Neural progenitor cell (in vitro differentiated cells): ENCODE data around the gene NEDD4. TPM values are rescaled to one million over a fixed set of nuclear protein-coding genes. Genes with fewer than 3 reads are reported as not detected.

Source experiments
- DNase-seq: peaks from one replicate; pipeline ENCODE4 v3.0.0-alpha.2; 2016; ENCODE audit warnings: low spot score
- H2AFZ ChIP-seq: fragments of 200-600 bp; sonication (generic); replicated peaks from 2 replicates; pipeline ENCODE4 v1.6.1; 2016; ENCODE audit warnings: antibody characterized with exemption
- H3F3A ChIP-seq: fragments of 200-600 bp; sonication (generic); 2 replicates; pipeline ENCODE4 v1.6.1; 2016; ENCODE audit warnings: antibody characterized with exemption, low read depth
- H3K27ac ChIP-seq: fragments of 200-600 bp; sonication (generic); 2 replicates; pipeline ENCODE4 v1.5.1; 2016; ENCODE audit warnings: mild to moderate bottlenecking
- H3K27me3 ChIP-seq: fragments of 200-600 bp; sonication (generic); 2 replicates; pipeline ENCODE4 v1.6.1; 2016; ENCODE audit warnings: mild to moderate bottlenecking, moderate library complexity
- H3K36me3 ChIP-seq: fragments of 200-600 bp; sonication (generic); 2 replicates; pipeline ENCODE4 v1.5.1; 2016
- H3K4me1 ChIP-seq: fragments of 200-600 bp; sonication (generic); 2 replicates; pipeline ENCODE4 v1.6.1; 2016; ENCODE audit warnings: mixed run types
- H3K4me2 ChIP-seq: fragments of 200-600 bp; sonication (generic); 2 replicates; pipeline ENCODE4 v1.6.1; 2016
- H3K4me3 ChIP-seq: fragments of 200-600 bp; sonication (generic); 2 replicates; pipeline ENCODE4 v1.5.1; 2016
- H3K79me2 ChIP-seq: fragments of 200-600 bp; sonication (generic); 2 replicates; pipeline ENCODE4 v1.6.1; 2016; ENCODE audit warnings: low read depth
- H3K9ac ChIP-seq: fragments of 200-600 bp; sonication (generic); 2 replicates; pipeline ENCODE4 v1.6.1; 2016
- H3K9me3 ChIP-seq: fragments of 200-600 bp; sonication (generic); 2 replicates; pipeline ENCODE4 v1.5.1; 2016; ENCODE audit warnings: low read depth
- H4K20me1 ChIP-seq: fragments of 200-600 bp; sonication (generic); 2 replicates; pipeline ENCODE4 v1.6.1; 2016; ENCODE audit warnings: low read depth
- H3K27ac Mint-ChIP-seq: 3 replicates; pipeline ENCODE4 v1.8.0; 2021; ENCODE audit warnings: mixed read lengths
- H3K27me3 Mint-ChIP-seq: 2 replicates; pipeline ENCODE4 v1.8.0; 2022; ENCODE audit warnings: low read depth, mild to moderate bottlenecking, inconsistent platforms, moderate library complexity, mixed read lengths; ENCODE audit not compliant: insufficient read depth
- H3K36me3 Mint-ChIP-seq: 3 replicates; pipeline ENCODE4 v1.8.0; 2021; ENCODE audit warnings: mixed read lengths
- H3K4me1 Mint-ChIP-seq: 3 replicates; pipeline ENCODE4 v1.8.0; 2021; ENCODE audit warnings: mixed read lengths
- H3K4me3 Mint-ChIP-seq: 3 replicates; pipeline ENCODE4 v1.8.0; 2021; ENCODE audit warnings: mild to moderate bottlenecking, moderate library complexity, mixed read lengths
- H3K9me3 Mint-ChIP-seq: 3 replicates; pipeline ENCODE4 v1.8.0; 2020; ENCODE audit warnings: mixed read lengths
- CTCF ChIP-seq: fragments of 200-600 bp; sonication (generic); IDR thresholded peaks from 2 replicates; pipeline ENCODE4 v1.5.1; 2017; ENCODE audit warnings: antibody characterized with exemption, mild to moderate bottlenecking
- EZH2 ChIP-seq: fragments of 200-600 bp; sonication (generic); IDR thresholded peaks from 2 replicates; pipeline ENCODE4 v1.6.1; 2017; ENCODE audit warnings: antibody characterized with exemption, mild to moderate bottlenecking, moderate library complexity
- EZH2phosphoT487 ChIP-seq: fragments of 200-600 bp; sonication (generic); IDR thresholded peaks from 2 replicates; pipeline ENCODE4 v1.6.1; 2017; ENCODE audit warnings: antibody characterized with exemption
- total RNA-seq: library from RNA; depleted of rRNA; stranded (reverse); fragments of >200 nt; gene quantifications from 2 replicates; pipeline ENCODE4 v1.2.3, GENCODE V29; 2015; ENCODE audit warnings: low replicate concordance

The NEDD4 gene
- total RNA-seq, 1 donor from 2014 or later: 36.7 TPM

- Mint-ChIP-seq H3K36me3 (no peaks in the 10 kb centered on the region), H3K4me1 (peaks cover 30% of the 10 kb centered on the region), H3K4me3 (peak overlapping the region; percentile 16), H3K9me3 (no peaks in the 10 kb centered on the region), H3K27me3 (peaks cover 6% of the 10 kb centered on the region), H3K27ac (peak overlapping the region; percentile 74)
- Histone ChIP-seq H2AFZ (no peak overlapping the region), H4K20me1 (no peaks in the 10 kb centered on the region), H3K27ac (peak overlapping the region; percentile 32), H3K9ac (no peak overlapping the region), H3K27me3 (no peaks in the 10 kb centered on the region), H3K9me3 (no peaks in the 10 kb centered on the region), H3F3A (peaks cover 14% of the 10 kb centered on the region), H3K4me3 (no peak overlapping the region), H3K79me2 (no peaks in the 10 kb centered on the region), H3K4me2 (peak overlapping the region; percentile 27), H3K36me3 (no peaks in the 10 kb centered on the region), H3K4me1 (peaks cover 14% of the 10 kb centered on the region)
- no peak for DNase-seq
- TF ChIP-seq EZH2 (no peak), EZH2phosphoT487 (no peak), CTCF (no peak)
Observed at GRCh38 chr15:55820043-55820442, 173.4 kb downstream of the NEDD4 start.

GRCh38 chr15:55819397-55820034 lies 173.9 kb downstream of the NEDD4 start:
- no peaks in the 10 kb centered on the region for H3K36me3 ChIP-seq
- H3K27ac ChIP-seq: peak overlapping the region; percentile 32
- peak overlapping the region; percentile 74 for H3K27ac Mint-ChIP-seq
- H3K4me3 Mint-ChIP-seq: peak overlapping the region; percentile 20
- peaks cover 14% of the 10 kb centered on the region for H3F3A ChIP-seq
- H3K27me3 ChIP-seq: no peaks in the 10 kb centered on the region
- peak overlapping the region; percentile 27 for H3K4me2 ChIP-seq
- peaks cover 6% of the 10 kb centered on the region for H3K27me3 Mint-ChIP-seq
- peaks cover 30% of the 10 kb centered on the region for H3K4me1 Mint-ChIP-seq
- no peak for TF ChIP-seq CTCF
- TF ChIP-seq EZH2: no peak
- no peak for TF ChIP-seq EZH2phosphoT487
- H3K79me2 ChIP-seq: no peaks in the 10 kb centered on the region
- peak; percentile 45 for DNase-seq
- H3K9ac ChIP-seq: no peak overlapping the region
- no peaks in the 10 kb centered on the region for H4K20me1 ChIP-seq
- H3K9me3 ChIP-seq: no peaks in the 10 kb centered on the region
- H3K9me3 Mint-ChIP-seq: no peaks in the 10 kb centered on the region
- H2AFZ ChIP-seq: peak overlapping the region; percentile 45
- no peaks in the 10 kb centered on the region for H3K36me3 Mint-ChIP-seq
- no peak overlapping the region for H3K4me3 ChIP-seq
- H3K4me1 ChIP-seq: peaks cover 14% of the 10 kb centered on the region

GRCh38 chr15:55816017-55816416 lies 177.4 kb downstream of the NEDD4 start:
- Histone ChIP-seq H3K36me3 (no peaks in the 10 kb centered on the region), H3K9me3 (no peaks in the 10 kb centered on the region), H3F3A (peaks cover 14% of the 10 kb centered on the region), H3K27ac (peak overlapping the region; percentile 2), H3K4me3 (no peak overlapping the region), H3K4me2 (no peak overlapping the region), H3K27me3 (no peaks in the 10 kb centered on the region), H4K20me1 (no peaks in the 10 kb centered on the region), H3K79me2 (no peaks in the 10 kb centered on the region), H2AFZ (no peak overlapping the region), H3K4me1 (peaks cover 14% of the 10 kb centered on the region), H3K9ac (no peak overlapping the region)
- H3K27me3 Mint-ChIP-seq: peaks cover 4% of the 10 kb centered on the region
- H3K4me3 Mint-ChIP-seq: no peak overlapping the region
- peaks cover 26% of the 10 kb centered on the region for H3K4me1 Mint-ChIP-seq
- no peaks in the 10 kb centered on the region for H3K9me3 Mint-ChIP-seq
- no peak for DNase-seq
- TF ChIP-seq EZH2phosphoT487: no peak
- no peak for TF ChIP-seq EZH2
- TF ChIP-seq CTCF: no peak
- H3K36me3 Mint-ChIP-seq: no peaks in the 10 kb centered on the region
- no peak overlapping the region for H3K27ac Mint-ChIP-seq
